HuH-7.5 (cell line): ENCODE measurements around the gene ZMPSTE24.

Experiments used
- DNase-seq: peaks from one replicate; pipeline ENCODE4 v3.0.0; 2011; ENCODE audit warnings: low spot score

Gene ZMPSTE24

GRCh38 chr1:40303790-40304189, 45.8 kb downstream of the ZMPSTE24 start:
- DNase-seq: no peak

GRCh38 chr1:40305451-40305850, 47.4 kb downstream of the ZMPSTE24 start:
- DNase-seq: no peak

GRCh38 chr1:40305871-40306270, 47.8 kb downstream of the ZMPSTE24 start:
- DNase-seq: no peak

- no peak for DNase-seq
Observed at GRCh38 chr1:40306296-40306695, 48.3 kb downstream of the ZMPSTE24 start.

GRCh38 chr1:40307186-40307585, 49.1 kb downstream of the ZMPSTE24 start:
- DNase-seq: no peak

- DNase-seq: no peak
Observed at GRCh38 chr1:40308036-40308727, 50.1 kb downstream of the ZMPSTE24 start.

- DNase-seq: no peak
Observed at GRCh38 chr1:40309374-40310128, 51.5 kb downstream of the ZMPSTE24 start.

- DNase-seq: no peak
Observed at GRCh38 chr1:40310129-40310461, 52.1 kb downstream of the ZMPSTE24 start.

- DNase-seq: no peak
Observed at GRCh38 chr1:40310983-40311642, 53.1 kb downstream of the ZMPSTE24 start.

- no peak for DNase-seq
Observed at GRCh38 chr1:40311692-40312091, 53.7 kb downstream of the ZMPSTE24 start.

- DNase-seq: no peak
Observed at GRCh38 chr1:40312238-40313205, 54.5 kb downstream of the ZMPSTE24 start.

- DNase-seq: no peak
Observed at GRCh38 chr1:40313329-40313957, 55.4 kb downstream of the ZMPSTE24 start.

GRCh38 chr1:40313958-40314720, 56.1 kb downstream of the ZMPSTE24 start:
- DNase-seq: no peak

- no peak for DNase-seq
Observed at GRCh38 chr1:40314721-40315238, 56.7 kb downstream of the ZMPSTE24 start.

GRCh38 chr1:40315239-40315794, 57.3 kb downstream of the ZMPSTE24 start:
- DNase-seq: peak; percentile 68

GRCh38 chr1:40315795-40316594, 58.0 kb downstream of the ZMPSTE24 start:
- DNase-seq: peak; percentile 60

GRCh38 chr1:40316595-40317393, 58.8 kb downstream of the ZMPSTE24 start, which contains the start of gene COL9A2:
TSS of gene COL9A2 (minus strand) at chr1:40317286. CDS start at chr1:40317197, 89 bp downstream.
- DNase-seq: peak; percentile 75

GRCh38 chr1:40317394-40318074, 59.5 kb downstream of the ZMPSTE24 start:
- DNase-seq: no peak
